NAMALWA (cell line): Measurements from ENCODE around the gene TULP4.
"Not testable (repeated sequence)": the region's sequence is repeated elsewhere in the genome, so short reads cannot be mapped to it uniquely, and the experiment has no call there.

Experiments
- DNase-seq: peaks from one replicate; pipeline ENCODE4 v3.0.0-alpha.2; 2015; ENCODE audit warnings: low spot score

The TULP4 gene

DNA sequence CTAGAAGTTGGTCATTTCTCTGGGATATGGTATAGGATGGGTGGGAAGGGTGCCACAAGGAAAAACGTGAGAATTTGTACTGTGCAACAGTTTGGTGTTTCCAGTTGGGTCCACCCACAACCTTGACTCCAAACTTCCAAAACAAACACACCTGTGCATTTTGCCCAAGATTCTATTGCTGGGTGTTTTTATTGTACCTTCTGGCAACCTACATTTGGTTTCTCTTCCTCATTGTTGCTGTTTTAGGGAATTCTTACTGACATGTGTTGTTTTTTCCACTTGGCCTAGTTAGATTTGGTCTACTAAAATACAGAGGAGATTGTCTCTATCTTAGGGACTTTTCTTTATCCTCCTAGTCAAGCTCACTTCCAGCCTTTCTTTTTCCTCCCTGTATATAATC, 16.7 kb downstream of the TULP4 start:
- DNase-seq: peak; percentile 13

DNA sequence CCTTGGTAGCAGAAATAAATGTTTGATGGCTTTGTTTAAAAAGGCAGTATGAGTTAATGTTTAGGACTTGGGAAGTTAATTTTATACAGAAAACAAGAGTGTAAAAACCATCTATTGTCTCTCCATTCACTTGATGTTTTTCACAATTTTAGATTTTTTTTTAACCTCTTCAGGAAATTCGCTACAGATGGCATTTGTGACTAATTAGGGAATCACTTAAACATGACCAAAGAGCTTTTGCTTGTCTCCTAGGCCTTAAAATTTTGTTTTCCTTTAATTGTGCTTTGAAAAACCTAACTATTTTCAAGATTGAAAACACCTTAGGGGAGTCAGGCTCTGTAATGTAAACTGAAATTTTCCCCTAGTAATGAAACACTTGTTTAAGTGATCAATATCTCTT, 17.3 kb downstream of the TULP4 start:
- no peak for DNase-seq

DNA sequence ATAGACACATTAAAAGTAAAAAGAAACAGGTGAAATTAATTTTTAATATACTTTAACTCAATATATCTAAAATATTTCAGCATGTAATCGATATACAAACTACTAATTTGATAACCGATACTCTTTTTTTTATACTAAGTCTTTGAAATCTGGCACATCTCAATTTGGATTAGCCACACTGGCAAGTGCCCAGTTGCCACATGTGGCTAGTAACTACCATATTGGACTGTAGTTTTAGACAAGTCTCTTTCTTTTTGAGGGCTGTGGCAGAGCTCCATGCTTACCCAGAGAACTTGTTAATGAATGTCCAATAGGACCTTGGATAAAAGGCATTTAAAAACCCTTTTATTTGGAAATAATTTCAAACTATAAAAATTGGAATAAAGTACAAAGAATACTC, 17.8 kb downstream of the TULP4 start:
- DNase-seq: no peak

DNA sequence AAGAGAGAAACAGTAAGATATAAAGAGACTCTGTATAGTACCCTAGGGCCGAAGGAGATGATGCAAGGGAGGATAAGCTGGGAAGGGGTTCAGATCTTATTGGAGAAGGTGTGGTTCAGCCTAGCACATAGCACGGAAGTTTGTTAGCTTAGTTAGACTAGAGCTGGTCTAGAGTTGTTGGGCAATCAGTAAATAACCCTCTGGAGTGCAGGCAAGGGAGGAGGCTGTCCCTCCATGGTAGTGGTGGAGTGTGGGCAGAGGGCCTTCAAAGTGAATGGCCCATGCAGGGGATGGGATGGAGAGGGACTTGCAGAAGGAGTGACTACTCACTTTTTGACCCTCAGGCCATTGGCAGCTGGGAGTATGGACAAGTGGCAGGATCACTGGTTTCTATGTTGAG, 20.0 kb downstream of the TULP4 start:
- DNase-seq: no peak

DNA sequence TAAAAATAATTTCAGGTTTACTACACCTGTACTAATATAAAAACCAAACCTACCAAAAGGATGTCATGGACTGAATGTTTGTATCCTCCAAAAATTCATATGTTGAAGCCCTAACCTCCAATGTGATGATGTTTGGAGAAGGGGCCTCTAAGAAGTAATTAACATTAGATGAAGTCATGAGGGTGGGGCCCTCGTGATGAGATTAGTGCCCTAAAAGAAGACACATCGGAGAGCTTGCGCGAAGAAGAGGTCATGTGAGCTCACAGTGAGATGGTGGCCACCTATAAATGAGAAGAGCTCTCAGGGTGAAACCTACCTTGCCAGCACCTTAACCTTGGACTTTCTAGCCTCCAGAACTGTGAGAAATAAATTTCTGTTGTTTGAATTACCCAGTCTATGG, 20.8 kb downstream of the TULP4 start:
- DNase-seq: no peak

DNA sequence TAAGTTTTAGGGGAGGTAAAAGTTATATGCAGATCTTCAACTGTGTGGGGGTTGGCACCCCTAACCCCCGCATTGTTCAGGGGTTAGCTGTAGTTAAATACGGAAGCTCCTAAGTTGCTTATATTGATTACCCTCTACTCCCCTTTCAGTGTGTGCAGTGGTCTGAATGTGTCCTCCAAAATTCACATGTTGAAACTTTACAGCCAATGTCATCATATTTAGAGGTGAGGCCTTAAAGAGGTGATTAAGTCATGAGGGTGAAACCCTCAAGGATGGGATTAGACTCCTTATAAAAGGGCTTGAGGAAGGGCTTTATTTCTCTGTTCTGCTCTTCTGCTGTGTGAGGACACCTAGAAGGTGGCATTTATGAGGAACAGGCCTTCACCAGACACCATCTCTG, 22.3 kb downstream of the TULP4 start:
- DNase-seq: no peak

DNA sequence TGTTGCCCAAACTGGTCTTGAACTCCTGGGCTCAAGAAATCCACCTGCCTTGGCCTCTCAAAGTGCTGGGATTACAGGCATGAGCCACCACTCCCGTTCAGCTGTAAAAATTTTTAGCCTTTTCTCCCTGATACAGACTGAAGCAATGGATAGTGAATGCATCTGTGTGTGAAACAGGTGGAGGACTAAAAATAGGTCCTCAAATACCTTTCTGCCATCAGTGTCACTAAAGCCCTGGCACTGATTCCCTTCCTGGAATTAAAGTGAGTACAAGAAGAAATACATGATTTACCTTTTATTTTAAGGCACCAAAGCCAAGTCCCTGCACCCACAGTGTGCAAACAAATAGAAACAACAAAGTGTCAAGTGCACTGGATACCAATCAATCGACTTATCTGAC, 25.1 kb downstream of the TULP4 start:
- DNase-seq: no peak

DNA sequence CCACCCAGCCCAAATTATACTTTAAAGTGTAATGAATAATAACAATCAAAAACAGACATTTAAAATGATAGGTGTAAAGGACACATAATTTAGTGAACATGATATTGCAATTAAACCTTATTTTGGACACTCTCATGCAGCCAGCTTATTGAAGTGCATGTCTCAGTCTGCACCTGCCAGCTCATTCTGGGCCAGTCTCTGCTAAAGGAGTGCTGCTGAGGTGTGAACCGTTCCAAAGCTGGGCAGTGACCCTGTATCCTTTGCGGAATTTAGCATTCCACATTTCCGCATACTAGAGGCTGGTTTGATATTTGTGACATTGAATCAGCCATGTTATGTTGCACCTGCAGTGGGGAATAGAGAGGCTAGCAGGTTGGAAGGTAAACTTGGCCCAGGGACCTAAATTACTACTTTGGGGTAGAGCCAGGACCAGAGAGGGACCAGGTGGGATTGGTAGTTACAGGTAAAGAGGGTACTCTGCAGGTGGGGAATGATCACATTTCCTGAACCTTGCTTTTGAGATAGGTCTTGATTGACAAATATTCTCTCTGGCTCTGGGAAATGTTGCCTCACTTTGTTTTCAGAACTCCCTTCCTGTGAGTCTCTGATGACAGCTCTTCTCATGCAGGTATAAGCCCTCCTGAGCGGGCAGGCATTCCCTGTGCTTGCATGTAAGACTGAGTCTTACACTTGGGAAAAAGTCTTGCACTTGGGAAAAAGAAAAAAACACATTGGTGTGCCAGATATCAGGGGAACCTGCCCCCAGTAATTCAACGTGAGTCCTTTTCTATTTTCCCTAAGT, 26.2 kb downstream of the TULP4 start:
- no peak for DNase-seq

DNA sequence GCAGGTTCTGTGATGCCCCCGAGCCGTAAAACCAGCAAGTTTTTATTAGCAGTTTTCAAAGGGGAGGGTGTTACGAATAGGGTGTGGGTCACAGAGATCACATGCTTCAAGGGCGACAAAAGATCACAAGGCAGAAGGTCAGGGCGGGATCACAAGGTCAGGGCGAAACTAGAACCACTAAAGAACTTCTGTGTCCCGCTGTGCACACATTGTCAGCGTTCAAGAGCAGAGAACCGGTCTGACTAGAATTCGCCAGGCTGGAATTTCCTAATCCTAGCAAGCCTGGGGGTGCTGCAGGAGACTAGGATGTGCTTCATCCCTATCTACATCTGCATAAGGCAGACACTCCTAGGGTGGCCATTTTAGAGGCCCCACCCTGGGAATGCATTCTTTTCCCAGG, 26.9 kb downstream of the TULP4 start:
- DNase-seq: not testable (repeated sequence)

DNA sequence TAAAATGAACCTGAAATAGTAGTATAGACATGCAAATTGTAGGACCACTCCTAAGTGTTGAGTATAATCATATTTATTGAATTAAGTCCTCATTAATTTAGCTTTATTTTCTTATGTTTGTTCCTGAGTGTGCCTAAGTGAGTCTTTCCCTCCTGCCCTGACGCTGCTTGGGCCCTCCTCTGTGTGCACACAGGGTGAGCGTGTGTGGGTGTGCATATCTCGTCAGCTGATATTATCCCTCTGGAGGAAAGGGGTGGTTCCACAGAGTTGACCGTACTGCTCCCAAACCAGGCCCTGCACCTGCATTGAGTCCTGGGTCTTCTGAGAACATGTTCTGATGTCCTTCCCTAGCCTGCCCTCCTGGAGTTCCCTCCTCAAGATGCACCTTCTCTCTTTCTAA, 28.0 kb downstream of the TULP4 start:
- no peak for DNase-seq

DNA sequence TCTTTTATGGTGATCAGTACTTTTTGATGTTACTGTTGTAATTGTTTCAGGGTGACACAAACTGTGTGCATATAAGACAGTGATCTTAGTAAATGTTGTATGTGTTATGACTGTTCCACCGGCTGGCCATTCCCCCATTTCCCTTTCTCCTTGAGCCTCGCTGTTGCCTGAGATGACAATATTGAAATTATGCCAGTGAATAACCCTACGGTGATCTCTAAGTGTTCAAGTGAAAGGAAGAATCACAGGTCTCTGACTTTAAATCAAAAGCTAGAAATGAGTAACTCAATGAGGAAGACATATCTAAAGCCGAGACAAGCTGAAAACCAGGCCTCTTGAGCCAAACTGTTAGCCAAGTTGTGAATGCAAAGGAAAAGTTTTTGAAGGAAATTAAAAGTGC, 32.3 kb downstream of the TULP4 start:
- DNase-seq: no peak

DNA sequence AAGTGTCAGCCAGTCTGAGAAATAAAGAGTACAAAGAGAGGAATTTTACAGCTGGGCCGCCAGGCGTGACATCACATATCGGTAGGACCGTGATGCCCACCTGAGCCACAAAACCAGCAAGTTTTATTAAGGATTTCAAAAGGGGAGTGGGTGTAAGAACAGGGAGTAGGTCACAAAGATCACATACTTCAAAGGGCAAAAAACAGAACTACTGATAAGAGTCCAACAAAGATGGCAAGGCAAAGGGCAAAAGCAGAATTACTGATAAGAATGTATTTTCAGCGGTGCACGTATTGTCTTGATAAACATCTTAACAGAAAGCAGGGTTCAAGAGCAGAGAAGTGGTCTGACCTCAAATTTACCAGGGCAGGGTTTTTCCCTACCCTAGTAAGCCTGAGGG, 33.2 kb downstream of the TULP4 start:
- DNase-seq: not testable (repeated sequence)

DNA sequence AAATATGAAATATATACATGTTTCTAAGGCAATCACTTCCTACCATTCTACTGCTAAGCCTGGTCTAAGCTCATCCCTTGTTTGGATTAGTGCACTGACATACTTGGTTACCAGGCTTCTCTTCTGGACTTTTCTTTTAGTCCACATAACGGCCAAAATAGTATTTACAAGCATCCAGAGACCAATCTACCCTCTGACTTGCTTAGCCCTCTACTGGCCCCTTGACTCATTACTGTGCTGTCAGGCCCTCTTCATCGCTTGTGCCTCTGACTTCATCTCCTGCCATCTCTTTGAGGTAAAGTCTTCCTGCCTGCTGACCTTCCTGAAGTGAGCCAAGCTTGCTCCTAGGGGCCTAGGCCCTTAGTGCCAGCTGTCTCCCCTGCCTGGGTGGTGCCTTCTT, 35.1 kb downstream of the TULP4 start:
- no peak for DNase-seq

DNA sequence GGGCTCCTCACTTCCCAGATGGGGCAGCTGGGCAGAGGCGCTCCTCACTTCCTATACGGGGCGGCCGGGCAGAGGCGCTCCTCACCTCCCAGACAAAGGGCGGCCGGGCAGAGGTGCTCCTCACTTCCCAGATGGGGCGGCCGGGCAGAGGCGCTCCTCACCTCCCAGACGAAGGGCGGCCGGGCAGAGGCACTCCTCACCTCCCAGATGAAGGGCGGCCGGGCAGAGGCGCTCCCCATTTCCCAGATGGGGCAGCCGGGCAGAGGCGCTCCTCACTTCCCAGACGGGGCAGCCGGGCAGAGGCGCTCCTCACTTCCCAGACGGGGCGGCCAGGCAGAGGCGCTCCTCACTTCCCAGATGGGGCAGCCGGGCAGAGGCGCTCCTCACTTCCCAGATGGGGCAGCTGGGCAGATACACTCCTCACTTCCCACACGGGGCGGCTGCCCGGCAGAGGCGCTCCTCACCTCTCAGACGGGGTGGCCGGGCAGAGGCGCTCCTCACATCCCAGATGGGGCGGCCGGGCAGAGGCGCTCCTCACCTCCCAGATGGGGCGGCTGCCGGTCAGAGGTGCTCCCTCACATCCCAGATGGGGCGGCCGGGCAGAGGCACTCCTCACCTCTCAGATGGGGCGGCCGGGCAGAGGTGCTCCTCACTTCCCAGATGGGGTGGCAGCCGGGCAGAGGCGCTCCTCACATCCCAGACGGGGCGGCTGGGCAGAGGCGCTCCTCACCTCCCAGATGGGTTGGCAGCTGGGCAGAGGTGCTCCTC, 36.7 kb downstream of the TULP4 start:
- not testable (repeated sequence) for DNase-seq

DNA sequence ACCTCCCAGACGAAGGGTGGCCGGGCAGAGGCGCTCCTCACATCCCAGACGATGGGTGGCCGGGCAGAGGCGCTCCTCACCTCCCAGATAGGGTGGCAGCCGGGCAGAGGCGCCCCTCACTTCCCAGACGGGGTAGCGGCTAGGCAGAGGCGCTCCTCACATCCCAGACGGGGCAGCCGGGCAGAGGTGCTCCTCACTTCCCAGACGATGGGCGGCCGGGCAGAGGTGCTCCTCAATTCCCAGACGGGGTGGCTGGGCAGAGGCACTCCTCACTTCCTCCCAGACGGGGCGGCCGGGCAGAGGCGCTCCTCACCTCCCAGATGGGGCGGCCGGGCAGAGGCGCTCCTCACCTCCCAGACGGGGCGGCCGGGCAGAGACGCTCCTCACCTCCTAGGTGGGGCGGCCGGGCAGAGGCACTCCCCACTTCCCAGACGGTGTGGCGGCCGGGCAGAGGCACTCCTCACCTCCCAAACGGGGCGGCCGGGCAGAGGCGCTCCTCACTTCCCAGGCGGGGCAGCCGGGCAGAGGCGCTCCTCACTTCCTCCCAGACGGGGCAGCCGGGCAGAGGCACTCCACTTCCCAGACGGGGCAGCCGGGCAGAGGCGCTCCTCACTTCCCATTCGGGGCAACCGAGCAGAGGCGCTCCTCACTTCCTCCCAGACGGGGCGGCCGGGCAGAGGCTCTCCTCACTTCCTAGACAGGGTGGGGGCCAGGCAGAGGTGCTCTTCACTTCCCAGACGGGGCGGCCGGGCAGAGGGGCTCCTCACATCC, 37.4 kb downstream of the TULP4 start:
- DNase-seq: not testable (repeated sequence)

DNA sequence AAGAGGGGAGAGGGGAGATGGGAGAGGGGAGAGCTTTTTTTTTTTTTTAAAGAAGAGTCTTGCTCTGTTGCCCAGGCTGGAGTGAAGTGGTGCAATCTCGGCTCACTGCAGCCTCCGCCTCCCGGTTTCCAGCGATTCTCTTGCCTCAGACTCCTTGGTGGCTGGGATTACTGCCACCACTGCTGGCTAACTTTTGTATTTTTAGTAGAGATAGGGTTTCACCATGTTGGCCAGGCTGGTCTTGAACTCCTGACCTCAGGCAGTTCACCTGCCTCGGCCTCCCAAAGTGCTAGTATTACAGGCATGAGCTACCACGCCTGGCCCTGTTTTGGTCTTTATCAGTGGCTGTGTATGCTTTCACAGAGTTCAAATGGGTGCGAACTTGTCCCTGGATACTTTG, 38.5 kb downstream of the TULP4 start:
- not testable (repeated sequence) for DNase-seq

DNA sequence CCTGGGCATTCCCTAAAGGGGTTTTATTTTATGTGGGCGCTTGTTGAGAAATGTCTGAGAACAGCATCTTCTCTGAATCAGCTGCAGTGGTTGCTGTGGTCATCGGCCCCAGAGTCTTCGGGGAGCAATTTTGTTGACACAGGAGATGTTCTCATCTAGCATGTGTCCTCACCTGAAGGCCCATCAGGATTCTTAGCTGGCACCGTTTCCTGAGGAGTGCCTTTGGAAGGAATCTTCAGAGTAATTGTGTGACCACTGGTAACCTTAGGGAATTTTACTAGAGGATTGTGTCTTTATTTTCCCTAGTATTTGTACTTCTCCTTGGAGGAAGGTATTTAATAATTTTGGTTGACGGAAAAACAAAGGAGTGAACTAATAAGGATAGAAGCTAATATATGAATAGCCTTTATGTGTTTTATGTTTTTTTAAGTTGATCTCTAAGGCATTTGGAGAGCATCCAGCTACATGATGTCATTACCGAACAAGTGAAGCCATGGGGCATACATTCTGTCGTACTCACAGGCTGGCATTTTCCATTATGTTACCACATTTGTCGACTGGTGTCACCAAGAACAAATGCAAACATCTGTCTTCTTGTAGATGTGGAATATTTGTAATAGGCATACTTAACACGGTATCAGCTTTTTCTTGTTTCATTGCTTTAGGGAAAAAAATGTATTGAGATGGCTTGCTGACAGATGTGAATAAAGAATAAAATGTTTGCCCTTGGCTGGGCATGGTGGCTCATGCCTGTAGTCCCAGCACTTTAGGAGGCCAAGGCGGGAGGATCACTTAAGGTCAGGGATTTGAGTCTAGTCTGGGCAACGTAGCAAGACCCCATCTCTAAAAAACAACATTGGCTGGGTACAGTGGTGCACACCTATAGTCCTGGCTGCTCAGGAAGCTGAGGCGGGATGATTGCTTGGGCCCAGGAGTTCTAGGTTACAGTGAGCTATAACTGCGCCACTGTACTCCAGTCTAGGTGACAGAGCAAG, 41.9 kb downstream of the TULP4 start:
- no peak for DNase-seq

DNA sequence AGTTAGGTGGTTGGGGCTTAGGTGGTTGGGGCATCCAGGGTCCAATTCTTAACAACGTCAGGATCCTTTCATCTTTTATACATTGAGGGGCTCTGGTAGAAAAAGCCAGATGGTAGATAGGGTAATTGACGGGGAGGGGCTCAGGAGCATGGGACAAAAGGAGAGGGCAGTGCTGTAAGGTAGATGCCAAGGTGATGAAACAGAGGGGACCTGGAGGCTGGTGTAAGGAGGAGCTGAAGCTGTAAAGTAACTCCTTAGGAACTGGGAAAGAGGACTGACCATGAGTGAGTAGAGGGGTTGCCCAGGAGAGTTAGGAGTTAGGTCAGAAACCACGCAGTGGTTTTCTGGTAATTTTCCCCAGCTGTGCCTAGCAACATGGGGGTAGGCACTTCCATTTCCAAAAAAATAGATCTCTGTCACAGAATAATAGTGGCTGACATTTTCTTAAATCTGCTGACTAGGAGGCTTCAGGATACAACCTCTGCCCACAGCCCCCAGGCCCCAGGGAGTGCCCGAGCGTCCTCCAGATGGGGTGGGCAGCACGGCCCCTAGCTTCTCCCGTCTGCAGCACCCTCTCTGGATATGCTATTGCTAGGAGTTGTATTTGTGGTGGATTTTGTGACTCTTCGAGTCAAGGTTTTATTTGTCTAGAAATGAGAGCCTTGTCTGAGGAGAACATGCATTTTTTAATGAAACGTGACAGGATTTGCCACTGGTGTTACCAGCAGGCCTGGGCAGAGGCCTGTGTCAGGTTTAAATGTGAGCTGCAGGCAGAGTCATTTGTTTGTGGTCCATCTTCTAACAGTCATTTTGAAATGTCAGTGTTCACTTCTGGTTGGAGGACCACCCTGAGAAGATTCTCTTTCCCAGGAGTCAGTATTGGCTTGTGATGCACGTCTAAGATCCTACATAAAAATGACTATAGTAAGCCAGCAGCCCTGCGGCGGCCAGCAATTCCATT, 44.6 kb downstream of the TULP4 start:
- DNase-seq: no peak

DNA sequence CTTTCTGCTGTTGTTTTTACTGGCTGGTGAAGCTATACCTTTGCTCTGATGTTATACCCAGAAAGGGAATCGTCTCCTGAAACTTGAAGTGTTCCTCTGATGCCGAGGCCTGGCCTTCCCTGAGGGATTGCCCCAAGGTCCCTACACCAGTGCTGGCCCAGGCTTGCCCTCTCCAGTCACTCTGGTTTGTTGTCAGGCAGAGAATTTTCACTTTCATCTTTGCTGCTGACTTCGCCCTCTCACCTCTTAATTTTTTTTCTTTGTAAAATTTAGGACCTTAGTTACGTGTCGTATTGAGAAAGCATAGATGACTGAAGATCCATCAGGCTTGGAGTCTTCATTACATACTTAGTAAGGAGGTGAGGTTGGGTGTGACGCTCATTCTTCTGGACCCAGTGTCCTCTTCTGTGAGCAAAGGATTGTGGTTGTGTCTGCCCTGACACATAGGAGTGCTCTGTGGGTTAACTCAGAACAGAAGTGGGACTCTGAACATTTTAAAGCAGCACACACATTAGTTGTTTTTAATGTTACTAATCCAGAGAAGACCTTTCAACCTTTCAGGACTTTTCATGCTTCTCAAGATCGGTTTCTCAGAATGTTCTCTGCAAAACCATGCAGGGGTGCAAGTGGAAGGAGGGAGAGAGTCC, 45.4 kb downstream of the TULP4 start:
- DNase-seq: no peak
